ENCODE results near the gene MISP.

The MISP gene

DNA sequence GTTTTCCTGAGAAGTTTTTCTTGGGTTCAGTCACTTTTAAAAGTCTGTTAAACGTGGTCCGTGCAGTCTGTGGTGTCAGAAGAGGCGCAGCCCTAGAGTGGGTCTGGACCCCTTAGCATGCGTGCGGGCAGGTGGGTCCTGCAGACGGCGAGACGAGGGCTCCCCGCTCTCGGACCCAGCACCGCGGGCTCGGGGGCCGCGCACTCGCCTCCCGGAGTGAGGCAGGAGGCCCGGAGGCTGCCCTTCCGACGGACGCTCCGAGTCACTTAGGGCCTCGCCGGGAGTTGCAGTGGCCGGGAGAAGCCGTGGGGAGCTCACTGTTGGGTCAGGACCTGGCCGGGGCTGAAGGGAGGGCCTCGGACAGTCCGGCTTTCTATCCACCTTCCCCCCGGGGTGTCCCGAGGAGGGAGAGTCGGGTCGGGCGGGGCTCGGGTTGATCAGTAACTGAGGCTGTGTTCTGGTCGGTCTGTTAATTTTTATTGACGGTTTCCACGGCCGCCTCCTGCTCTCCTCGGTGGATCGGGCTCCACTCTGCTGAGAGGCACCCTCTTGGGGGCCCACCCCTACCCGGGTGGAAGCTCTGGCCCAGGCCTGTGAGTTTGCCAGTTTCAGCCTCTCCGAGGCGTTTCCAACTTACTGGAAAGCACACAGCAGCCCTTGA, 47.6 kb downstream of the MISP start:
- no peak for DNase-seq

DNA sequence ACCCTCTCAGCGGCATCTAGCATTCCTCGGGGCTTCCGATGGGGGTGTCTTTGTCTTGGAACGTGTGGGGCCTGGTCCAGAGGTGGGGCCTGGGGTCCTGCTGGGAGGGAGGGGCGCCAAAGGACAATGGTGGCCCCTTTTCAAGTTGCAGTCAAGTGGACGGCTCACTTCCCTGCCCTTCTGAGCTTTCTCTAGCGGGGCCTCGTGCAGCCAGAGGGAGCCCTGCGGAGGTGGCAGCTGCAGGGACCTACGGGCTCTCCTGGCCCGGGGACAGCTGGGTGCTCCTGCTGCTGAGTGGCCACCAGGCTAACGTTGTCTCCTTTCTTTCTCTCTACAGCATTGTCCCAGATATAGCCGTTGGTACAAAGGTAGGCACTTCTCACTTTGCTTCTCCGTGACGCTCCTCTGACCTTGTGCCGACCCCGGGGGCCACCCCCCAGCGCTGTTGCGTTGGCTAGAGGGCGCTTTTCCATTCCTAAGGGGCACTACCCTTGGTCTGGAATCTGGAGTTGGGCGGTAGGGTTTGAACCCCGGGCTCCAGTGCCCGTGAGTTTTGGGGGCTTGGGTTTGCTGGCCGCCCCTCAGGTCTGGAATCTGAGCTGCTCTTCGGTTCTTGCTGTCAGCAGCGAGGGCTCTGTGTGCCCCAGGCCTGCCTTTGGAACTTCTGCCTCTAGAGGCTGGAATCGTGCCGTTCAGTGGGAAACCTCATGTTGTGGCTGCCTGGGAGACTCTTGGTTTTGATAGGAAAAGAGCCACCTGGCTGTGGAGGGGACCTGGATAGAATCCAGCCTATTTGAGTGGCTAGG, 48.4 kb downstream of the MISP start:
- peak; percentile 31 for DNase-seq

DNA sequence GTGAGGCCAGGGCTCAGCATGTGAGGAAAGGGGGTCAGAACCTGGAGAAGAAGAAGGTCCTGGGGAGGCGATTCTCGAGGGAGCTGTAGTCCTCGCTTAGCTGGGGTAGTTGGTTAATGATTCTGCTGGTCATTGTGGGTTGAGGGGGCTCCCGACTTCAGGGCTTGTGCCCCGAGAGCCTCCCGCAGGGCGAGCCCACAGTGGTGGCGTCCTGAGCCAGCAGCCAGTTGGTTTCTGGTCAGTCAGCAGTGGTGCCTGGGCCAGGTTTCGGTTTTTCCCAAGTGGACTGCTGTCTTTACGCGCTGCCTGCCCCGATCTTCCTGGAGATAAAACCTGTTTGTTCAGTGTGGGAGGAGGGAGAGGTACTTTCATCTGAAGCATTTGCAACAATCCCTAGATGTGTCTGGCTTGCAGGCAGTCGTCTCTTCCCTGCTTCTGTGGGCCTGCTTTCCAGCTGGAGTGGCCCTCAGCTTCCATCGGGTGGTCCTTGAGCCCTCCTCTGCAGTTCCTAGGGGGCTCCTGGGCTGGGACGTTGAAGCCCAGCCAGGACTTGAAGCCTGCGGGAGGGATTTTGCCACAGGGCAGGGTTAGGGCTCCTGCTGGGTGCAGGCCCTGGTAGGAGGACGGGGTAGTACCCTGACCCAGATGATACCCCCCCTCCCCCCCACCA, 49.6 kb downstream of the MISP start:
- DNase-seq: no peak

DNA sequence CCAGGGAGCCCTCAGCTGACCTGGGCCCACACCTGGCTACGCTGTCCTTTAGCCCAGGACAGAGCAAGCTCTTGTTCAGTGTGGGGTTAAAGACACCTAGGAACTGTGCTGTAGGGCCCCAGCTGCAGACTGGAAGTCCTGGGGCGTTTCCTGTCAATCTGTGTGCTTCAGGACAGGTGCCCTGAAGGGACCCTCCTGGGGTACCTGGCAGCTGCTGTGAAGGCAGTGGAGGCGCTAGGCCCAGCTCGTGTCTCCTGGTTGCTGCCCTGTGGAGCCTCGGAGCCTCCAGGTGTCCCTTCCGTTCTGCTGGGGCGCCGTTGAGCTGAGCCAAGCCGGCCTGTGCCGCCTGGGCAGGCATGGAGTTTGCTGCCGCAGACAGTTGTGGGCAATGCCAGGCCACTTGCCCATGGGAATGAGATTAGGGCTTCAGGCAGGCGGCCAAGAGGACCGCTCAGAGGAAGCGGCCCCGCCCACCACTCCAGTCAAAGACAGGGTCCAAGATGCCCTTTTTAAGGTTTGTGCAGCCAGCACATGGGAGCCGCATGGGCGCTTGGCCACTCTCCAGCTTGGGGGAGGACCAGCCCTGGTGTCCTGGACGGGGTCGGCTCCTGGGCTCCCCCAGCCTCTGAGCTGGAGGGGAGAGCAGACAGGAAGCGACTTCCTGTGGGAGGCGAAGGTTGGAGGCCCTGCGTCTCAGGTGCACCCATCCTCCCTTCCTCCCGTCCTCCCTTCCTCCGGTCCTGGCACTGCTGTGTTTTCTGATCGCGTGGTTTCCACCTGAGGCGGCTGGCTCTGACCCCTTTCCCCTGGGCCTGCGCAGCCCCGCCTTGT, 50.3 kb downstream of the MISP start:
- DNase-seq: peak; percentile 50

DNA sequence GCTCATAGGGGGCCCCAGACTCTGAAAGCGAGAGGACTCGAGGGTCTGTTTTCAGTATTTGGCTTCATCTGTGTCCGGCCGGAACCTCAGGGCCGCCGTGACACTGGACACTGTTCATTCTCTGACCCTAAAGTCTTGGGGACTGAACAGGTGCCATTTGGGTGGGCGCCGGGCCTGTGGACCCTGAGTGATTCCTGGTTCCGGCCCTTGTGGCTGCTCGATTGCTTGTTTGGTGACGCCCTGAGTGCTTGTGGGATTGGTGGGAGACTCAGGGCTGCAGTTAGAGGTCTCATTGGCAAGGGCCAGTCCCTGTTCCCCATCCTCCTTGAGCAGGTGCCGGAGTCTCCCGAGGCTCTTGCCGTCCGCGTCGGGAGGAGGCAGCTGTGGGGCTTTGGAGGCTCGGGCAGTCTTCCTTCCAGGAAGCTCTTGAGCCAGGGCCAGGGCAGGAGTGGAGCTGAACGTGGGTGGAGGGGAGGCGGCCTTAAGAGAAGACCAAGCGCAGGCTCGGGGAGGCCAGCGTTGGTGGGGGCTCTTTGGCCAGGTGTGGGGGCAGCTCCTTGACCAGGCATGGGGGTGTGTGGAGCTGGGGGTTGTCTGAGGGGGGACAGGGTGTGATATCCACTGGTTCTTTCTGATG, 51.1 kb downstream of the MISP start:
- no peak for DNase-seq

DNA sequence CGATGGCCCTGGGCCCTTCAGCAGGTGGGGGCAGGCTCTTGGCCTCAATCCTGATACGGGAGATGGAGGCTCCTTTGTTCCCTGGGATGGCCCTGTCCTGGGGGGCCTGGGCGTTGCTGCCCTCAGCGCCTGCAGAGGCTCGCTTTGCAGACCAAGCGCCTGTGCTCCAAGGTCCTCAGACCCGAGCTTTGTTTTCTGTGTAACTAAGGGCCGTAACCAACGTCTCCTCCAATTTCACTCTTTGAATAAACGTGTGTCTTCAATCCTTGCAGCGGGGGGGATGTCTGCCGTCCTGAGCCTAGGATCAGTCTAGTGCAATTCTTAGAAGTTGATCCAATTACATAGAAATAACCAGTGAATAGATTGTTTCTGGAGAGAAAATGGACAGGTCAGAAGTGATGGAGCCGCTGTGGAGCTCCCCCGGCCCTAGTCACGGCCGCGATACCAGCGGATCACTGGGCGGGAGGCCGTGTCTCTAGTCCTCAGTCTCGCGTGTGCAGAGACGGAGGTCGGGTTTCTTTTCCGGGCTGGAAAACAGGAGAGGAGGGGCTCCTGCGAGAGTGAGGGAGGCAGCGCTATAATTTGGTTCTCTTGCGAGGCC, 51.7 kb downstream of the MISP start:
- no peak for DNase-seq

DNA sequence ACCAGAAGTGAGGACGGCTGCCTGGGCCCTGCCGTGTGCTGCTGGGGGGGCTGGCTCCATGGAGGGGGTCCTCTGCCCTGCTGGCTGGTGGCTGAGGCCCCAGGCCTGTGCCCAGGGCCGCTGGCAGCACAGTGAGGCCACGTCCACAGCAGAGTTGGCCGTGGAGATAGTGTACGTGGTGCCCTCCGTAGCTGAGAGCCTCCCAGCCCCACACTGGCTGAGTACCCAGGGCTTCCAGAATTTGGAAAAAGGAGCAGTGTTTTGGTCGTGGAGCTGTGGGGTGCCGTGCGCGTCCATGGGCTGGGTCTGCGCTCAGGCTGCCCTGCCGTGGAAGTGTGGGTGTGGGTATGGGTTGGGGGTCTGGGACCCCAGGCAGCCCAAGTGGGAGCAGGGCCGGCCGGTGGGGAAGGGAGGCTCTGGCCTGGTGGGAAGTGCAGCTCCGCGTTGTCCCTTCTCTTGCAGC, 52.2 kb downstream of the MISP start:
- no peak for DNase-seq

DNA sequence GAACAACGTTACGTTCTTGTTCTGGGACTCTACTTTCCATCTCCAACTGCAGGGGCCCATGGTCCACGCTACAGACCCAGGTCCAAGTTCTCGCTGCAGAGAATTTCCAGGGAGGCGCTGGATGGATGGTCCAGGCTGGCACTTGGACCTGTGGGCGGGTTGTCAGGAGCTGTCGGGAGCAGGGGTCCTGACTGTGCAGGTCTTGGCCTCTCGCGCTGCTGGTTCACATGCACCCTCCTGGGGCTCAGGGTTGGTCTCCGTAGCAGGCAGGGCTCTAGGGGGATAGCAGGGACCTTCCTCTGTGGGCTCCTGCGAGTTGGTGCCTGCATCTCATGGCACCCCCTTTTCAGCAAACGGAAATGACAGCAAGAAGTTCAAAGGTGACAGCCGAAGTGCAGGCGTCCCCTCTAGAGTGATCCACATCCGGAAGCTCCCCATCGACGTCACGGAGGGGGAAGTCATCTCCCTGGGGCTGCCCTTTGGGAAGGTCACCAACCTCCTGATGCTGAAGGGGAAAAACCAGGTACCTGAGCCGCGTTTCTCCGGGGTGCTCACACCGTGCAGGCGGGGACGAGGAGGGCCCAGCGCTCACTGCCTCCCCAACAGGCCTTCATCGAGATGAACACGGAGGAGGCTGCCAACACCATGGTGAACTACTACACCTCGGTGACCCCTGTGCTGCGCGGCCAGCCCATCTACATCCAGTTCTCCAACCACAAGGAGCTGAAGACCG, 52.9 kb downstream of the MISP start:
- DNase-seq: no peak

DNA sequence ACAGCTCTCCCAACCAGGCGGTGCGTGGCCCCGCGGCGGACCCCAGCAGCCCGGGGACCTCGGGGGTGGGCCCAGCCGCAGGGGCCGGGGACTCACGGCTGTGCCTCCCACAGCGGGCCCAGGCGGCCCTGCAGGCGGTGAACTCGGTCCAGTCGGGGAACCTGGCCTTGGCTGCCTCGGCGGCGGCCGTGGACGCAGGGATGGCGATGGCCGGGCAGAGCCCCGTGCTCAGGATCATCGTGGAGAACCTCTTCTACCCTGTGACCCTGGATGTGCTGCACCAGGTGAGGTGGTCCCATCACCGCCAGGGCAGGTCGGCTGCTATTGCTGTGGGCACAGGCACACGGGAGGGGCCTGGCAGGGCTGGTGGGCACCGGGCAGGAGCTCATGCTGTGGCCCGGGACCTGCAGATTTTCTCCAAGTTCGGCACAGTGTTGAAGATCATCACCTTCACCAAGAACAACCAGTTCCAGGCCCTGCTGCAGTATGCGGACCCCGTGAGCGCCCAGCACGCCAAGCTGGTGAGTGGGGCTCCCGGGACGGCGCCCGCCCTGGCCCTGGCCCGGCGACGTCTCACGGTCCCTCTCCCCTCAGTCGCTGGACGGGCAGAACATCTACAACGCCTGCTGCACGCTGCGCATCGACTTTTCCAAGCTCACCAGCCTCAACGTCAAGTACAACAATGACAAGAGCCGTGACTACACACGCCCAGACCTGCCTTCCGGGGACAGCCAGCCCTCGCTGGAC, 53.7 kb downstream of the MISP start:
- DNase-seq: no peak

DNA sequence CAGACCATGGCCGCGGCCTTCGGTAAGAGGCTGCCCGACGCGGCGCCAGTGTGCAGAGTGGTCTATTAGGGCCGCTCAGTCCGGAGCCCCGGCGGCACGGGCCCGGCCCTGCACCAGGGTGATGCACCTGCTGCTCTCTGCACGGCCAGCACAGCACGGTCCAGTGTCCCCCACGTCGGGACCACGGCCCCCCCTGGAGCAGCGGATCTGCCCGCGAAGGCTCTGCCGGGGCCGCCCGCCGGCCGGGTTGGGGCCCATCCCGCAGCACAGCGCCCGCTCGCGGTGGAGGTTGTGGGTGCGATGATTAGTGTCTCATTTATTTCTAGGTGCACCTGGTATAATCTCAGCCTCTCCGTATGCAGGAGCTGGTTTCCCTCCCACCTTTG, 54.2 kb downstream of the MISP start:
- DNase-seq: no peak

DNA sequence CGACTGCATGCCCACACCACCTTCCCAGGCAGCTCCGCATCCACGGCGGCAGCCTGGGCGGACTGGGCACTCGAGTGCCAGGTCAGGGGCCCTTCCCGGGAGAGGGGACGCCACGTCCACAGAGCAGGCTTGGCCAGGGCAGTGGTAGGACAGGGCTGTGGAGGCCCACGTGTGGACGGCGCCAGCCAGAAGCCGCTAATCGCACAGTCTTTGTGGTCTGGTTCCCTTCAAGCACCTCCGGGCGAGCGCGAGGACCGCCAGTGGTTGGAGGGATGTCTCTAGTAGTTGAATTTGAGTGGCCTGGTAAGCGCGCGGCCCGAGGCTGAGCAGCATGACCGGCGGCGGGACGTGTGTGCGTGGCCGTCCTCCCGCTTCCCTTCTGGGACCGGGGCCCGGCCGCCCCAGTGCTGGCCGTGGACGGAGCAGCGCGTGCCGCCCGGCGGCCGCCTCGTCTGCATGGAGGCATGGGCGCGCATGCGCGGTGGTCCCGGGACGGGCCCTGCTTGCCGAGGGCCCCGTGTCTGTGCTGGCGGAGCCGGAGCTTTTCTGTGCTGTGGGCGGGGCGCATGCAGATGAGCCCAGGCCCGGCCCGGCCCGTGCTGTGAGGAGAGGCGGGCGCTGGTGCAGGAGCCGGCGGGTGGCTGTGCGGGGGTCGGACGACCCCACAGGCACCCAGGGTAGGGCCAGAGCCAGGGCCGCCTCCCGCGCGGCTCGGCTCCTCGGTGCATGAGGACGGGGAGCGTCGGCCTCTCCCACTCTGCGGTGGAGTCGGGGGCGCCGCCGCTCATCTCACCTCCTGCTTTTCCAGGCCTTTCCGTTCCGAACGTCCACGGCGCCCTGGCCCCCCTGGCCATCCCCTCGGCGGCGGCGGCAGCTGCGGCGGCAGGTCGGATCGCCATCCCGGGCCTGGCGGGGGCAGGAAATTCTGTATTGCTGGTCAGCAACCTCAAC, 55.0 kb downstream of the MISP start:
- DNase-seq: no peak

DNA sequence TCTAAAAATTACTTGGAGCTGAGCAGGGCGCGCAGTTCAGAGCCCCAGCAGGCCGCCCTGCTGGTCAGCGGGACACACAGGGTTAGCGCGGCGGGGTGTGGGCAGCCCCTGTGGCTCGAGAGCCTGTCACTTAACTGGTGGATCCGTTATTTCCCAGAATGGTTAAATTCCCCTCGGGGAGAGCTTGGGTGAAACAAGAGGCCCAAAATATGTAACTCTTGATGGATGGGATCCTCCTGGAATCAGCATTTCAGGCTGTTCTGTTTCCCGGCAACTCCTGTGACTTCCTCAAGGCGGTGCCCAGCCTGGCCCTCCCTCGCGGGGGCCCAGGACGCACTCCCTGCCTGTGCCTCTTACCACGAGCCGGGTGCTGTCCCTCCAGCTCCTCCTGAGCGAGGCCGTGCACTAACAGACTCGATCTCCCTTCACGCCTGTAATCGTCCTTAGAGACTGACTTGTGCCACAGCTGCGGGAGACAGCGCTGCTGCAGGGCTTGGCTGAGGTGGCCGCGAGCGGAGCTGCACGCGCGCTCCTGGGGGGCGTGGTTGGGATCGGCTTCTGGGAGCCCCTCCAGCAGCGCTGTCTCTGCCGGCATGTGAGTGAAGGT, 56.0 kb downstream of the MISP start:
- DNase-seq: no peak

DNA sequence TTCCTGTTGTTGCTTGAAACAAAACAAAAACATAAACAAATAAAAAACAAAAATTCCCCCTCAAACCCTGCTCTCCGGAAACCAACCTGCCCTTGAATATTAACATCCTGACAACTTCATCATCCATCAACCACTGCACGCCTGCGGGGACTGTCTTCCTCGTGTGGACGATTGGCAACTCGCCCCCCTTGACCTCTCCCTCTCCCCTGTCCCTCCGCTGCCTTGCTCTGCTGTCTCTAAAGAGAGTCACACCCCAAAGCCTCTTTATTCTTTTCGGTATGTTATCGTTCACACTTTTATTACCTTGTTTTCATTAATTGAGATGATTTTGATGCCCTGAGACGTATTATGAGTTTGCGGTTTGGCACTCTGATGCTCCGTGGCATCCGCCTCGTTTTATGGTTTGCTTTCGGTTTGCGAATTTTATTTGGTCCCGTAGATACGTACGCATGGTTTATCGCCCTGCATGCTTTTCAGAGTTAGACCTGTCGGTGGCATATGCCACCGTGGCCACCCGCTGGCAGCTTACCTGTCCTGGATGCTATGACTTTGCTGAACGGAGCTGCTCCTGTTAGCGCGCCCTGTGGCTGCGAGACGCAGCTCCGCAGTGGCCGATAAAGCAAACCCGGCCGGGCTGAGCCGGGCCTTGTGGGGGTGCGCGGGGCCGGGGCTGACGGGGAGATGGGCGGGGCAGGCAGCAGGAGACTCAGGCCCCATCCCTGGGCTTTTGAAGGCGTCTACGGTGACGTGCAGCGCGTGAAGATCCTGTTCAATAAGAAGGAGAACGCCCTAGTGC, 56.9 kb downstream of the MISP start:
- DNase-seq: no peak

DNA sequence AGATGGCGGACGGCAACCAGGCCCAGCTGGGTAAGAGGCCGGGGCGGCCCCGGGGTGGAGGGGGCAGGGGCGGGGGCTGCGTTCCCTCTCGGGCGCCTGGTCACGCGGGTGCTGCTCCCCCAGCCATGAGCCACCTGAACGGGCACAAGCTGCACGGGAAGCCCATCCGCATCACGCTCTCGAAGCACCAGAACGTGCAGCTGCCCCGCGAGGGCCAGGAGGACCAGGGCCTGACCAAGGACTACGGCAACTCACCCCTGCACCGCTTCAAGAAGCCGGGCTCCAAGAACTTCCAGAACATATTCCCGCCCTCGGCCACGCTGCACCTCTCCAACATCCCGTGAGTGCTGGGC, 57.5 kb downstream of the MISP start:
- no peak for DNase-seq

DNA sequence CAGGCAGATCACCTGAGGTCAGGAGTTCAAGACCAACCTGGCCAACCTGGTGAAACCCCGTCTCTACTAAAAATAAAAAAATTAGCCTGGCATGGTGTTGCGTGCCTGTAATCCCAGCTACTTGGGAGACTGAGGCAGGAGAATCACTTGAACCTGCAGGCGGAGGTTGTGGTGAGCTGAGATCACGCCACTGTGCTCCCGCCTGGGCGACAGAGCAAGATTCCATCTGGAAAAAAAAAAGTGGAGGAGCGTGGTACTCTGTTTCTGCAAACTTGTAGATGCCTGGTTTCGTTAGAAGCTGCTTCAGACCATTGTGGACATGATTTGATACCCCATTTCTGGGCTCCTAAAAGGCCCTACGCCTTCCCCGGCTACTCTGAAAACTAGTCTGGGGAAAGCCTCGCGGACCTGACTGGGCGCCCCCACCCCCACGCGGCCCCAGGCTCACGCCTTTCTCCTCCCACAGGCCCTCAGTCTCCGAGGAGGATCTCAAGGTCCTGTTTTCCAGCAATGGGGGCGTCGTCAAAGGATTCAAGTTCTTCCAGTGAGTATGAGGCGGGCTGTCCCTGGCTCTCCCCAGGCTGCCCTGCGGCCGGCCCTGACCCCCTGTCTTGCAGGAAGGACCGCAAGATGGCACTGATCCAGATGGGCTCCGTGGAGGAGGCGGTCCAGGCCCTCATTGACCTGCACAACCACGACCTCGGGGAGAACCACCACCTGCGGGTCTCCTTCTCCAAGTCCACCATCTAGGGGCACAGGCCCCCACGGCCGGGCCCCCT, 59.4 kb downstream of the MISP start:
- no peak for DNase-seq

DNA sequence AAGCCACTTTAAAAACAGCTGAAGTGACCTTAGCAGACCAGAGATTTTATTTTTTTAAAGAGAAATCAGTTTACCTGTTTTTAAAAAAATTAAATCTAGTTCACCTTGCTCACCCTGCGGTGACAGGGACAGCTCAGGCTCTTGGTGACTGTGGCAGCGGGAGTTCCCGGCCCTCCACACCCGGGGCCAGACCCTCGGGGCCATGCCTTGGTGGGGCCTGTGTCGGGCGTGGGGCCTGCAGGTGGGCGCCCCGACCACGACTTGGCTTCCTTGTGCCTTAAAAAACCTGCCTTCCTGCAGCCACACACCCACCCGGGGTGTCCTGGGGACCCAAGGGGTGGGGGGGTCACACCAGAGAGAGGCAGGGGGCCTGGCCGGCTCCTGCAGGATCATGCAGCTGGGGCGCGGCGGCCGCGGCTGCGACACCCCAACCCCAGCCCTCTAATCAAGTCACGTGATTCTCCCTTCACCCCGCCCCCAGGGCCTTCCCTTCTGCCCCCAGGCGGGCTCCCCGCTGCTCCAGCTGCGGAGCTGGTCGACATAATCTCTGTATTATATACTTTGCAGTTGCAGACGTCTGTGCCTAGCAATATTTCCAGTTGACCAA, 60.1 kb downstream of the MISP start:
- DNase-seq: no peak

DNA sequence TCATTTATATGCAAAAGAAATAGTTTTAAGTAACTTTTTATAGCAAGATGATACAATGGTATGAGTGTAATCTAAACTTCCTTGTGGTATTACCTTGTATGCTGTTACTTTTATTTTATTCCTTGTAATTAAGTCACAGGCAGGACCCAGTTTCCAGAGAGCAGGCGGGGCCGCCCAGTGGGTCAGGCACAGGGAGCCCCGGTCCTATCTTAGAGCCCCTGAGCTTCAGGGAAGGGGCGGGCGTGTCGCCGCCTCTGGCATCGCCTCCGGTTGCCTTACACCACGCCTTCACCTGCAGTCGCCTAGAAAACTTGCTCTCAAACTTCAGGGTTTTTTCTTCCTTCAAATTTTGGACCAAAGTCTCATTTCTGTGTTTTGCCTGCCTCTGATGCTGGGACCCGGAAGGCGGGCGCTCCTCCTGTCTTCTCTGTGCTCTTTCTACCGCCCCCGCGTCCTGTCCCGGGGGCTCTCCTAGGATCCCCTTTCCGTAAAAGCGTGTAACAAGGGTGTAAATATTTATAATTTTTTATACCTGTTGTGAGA, 60.7 kb downstream of the MISP start:
- DNase-seq: no peak
